ENCODE data around the gene FAM53A.

FAM53A gene

GRCh38 chr4:1604181-1604705 lies 79.9 kb downstream of the FAM53A start:
- Mint-ChIP-seq H3K27ac (no peak overlapping the region), H3K36me3 (ENCODE audit: low read depth) (no peaks in the 10 kb centered on the region), H3K27me3 (ENCODE audit: low read depth) (peaks cover 23% of the 10 kb centered on the region), H3K4me3 (no peak overlapping the region), H3K4me1 (peaks cover 9% of the 10 kb centered on the region), H3K9me3 (no peaks in the 10 kb centered on the region)
- TF ChIP-seq CTCF (IDR thresholded peaks at IDR 0.05; ENCODE audit: unreplicated experiment in 3 of 3): no peak

GRCh38 chr4:1603413-1604135 lies 80.5 kb downstream of the FAM53A start:
- Mint-ChIP-seq H3K27ac (no peak overlapping the region), H3K27me3 (ENCODE audit: low read depth) (peaks cover 22% of the 10 kb centered on the region), H3K36me3 (ENCODE audit: low read depth) (no peaks in the 10 kb centered on the region), H3K4me1 (peaks cover 9% of the 10 kb centered on the region), H3K9me3 (no peaks in the 10 kb centered on the region), H3K4me3 (no peak overlapping the region)
- no peak for TF ChIP-seq CTCF (IDR thresholded peaks at IDR 0.05; ENCODE audit: unreplicated experiment in 3 of 3)

- Mint-ChIP-seq H3K4me1 (peaks cover 9% of the 10 kb centered on the region), H3K27me3 (ENCODE audit: low read depth) (peaks cover 26% of the 10 kb centered on the region), H3K9me3 (no peaks in the 10 kb centered on the region), H3K27ac (no peak overlapping the region), H3K36me3 (ENCODE audit: low read depth) (no peaks in the 10 kb centered on the region), H3K4me3 (no peak overlapping the region)
- TF ChIP-seq CTCF (IDR thresholded peaks at IDR 0.05; ENCODE audit: unreplicated experiment in 3 of 3): no peak
Measured at GRCh38 chr4:1602655-1603412, 81.3 kb downstream of the FAM53A start.

GRCh38 chr4:1601852-1602654 lies 82.1 kb downstream of the FAM53A start:
- H3K27me3 Mint-ChIP-seq (ENCODE audit: low read depth): peaks cover 26% of the 10 kb centered on the region
- H3K9me3 Mint-ChIP-seq: no peaks in the 10 kb centered on the region
- no peaks in the 10 kb centered on the region for H3K36me3 Mint-ChIP-seq (ENCODE audit: low read depth)

GRCh38 chr4:1601533-1601835 lies 82.6 kb downstream of the FAM53A start:
- no peak overlapping the region for H3K27ac Mint-ChIP-seq
- no peaks in the 10 kb centered on the region for H3K9me3 Mint-ChIP-seq
- no peak for TF ChIP-seq CTCF (IDR thresholded peaks at IDR 0.05; ENCODE audit: unreplicated experiment in 3 of 3)
- peaks cover 9% of the 10 kb centered on the region for H3K4me1 Mint-ChIP-seq
- H3K27me3 Mint-ChIP-seq (ENCODE audit: low read depth): peaks cover 24% of the 10 kb centered on the region
- no peaks in the 10 kb centered on the region for H3K36me3 Mint-ChIP-seq (ENCODE audit: low read depth)
- no peak overlapping the region for H3K4me3 Mint-ChIP-seq

More at GRCh38 chr4:1601852-1602654, 82.1 kb downstream of the FAM53A start:
- H3K4me3 Mint-ChIP-seq: no peak overlapping the region
- no peak for TF ChIP-seq CTCF (IDR thresholded peaks at IDR 0.05; ENCODE audit: unreplicated experiment in 3 of 3)
- H3K4me1 Mint-ChIP-seq: peaks cover 9% of the 10 kb centered on the region
- H3K27ac Mint-ChIP-seq: no peak overlapping the region
